Sigmoid colon (tissue), 7 donors: ENCODE results near the gene BIRC5. TPM values are rescaled to one million over a fixed set of nuclear protein-coding genes. Genes with fewer than 3 reads are reported as not detected.

Experiments
- DNase-seq: peaks from one replicate; pipeline ENCODE4 v3.0.0-alpha.2; 2019
- H3K27ac ChIP-seq, 4 donors: fragments of 200-600 bp; sonication (generic); one replicate each; pipeline ENCODE4 v1.5.1; 2016 to 2019; ENCODE audit warnings: mild to moderate bottlenecking in 1 of 4
- H3K27me3 ChIP-seq, 3 donors: fragments of 200-600 bp; sonication (generic); one replicate each; pipeline ENCODE4 v1.5.1; 2019; ENCODE audit warnings: mild to moderate bottlenecking in 1 of 3
- H3K36me3 ChIP-seq, 4 donors: fragments of 200-600 bp; sonication (generic); one replicate each; pipeline ENCODE4 v1.5.1; 2016 to 2019
- H3K4me1 ChIP-seq, 4 donors: fragments of 200-600 bp; sonication (generic); one replicate each; pipeline ENCODE4 v1.5.1; 2017 to 2019
- H3K4me3 ChIP-seq, 4 donors: fragments of 200-600 bp; sonication (generic); one replicate each; pipeline ENCODE4 v1.5.1; 2017 to 2019; ENCODE audit warnings: mild to moderate bottlenecking in 2 of 4, moderate library complexity in 1 of 4
- H3K9me3 ChIP-seq, 4 donors: fragments of 200-600 bp in 3 of 4; sonication (generic) in 3 of 4; one replicate each; pipeline versions ENCODE4 v1.5.1 to v1.6.1; 2013 to 2019
- CTCF ChIP-seq, 4 experiments: fragments of 450-650 bp in 3 of 4; fragments of 200-600 bp in 1 of 4; IDR thresholded peaks; one replicate each; pipeline ENCODE4 v1.5.1; 2016 to 2019; ENCODE audit warnings: antibody characterized with exemption in 4 of 4, mild to moderate bottlenecking in 3 of 4, moderate library complexity in 2 of 4
- EP300 ChIP-seq, 4 donors: sonication (generic); formaldehyde crosslinking; IDR thresholded peaks; one replicate each; pipeline ENCODE4 v1.6.1; 2017; ENCODE audit warnings: antibody characterized with exemption in 4 of 4
- POLR2A ChIP-seq, 2 donors: fragments of 450-650 bp; IDR thresholded peaks; one replicate each; pipeline ENCODE4 v1.6.1; 2016; ENCODE audit warnings: antibody characterized with exemption in 2 of 2, mild to moderate bottlenecking in 2 of 2, moderate library complexity in 2 of 2
- POLR2AphosphoS5 ChIP-seq, 4 donors: sonication (generic); formaldehyde crosslinking; IDR thresholded peaks; one replicate each; pipeline ENCODE4 v1.6.1; 2017; ENCODE audit warnings: antibody characterized with exemption in 4 of 4
- WGBS, 2 donors: extraction: QIAGEN DNeasy Blood & Tissue Kit; methylation state at CpG; one replicate each; pipeline ENCODE4 v1.1.7; 2013; 5-methylcytosine and 5-hydroxymethylcytosine counted together
- intact Hi-C: fragments of 100-400 bp; cut with DNase I; formaldehyde crosslinking; loops from one replicate; pipeline ENCODE4 v1.15.1; 2023
- polyA plus RNA-seq, 3 donors: library from polyadenylated mRNA; stranded (reverse); fragments of 200-250 nt; gene quantifications; one replicate each; pipeline ENCODE4 v1.2.3, GENCODE V29; 2013
- total RNA-seq, 4 donors: library from RNA; depleted of rRNA; stranded (reverse); fragments of >200 nt; gene quantifications; one replicate each; pipeline ENCODE4 v1.1.0, GENCODE V29; 2016
- donor health status: healthy with polysubstance abuse.
- donor health status: Bipolar disorder and iron deficiency.
- donor health status: healthy.

Gene BIRC5
- total and polyA plus RNA-seq, 7 donors, result 0.16 to 33.5 (median 3.1) TPM

GRCh38 chr17:78257810-78258322, 43.8 kb downstream of the BIRC5 start:
- Histone ChIP-seq H3K4me3 (no peak overlapping the region), H3K9me3 (no peaks in the 10 kb centered on the region), H3K27ac (peak overlapping the region in 3 of 4 donors; percentile 14 to 64 (median 37)), H3K4me1 (peaks cover 0 to 14% (median 6%) of the 10 kb centered on the region in 4 donors), H3K36me3 (no peaks in the 10 kb centered on the region), H3K27me3 (peaks cover 0 to 17% (median 5%) of the 10 kb centered on the region in 3 donors)
- TF ChIP-seq POLR2AphosphoS5 (IDR thresholded peaks at IDR 0.05), result no peak
- intact Hi-C loops, result no loop called here
- 44 to 57% methylated on average over 16 of the region's 16 CpGs for WGBS, 2 donors
- no peak for DNase-seq

GRCh38 chr17:78258323-78259191, 44.5 kb downstream of the BIRC5 start:
- Histone ChIP-seq H3K4me1 (peaks cover 0 to 9% (median 5%) of the 10 kb centered on the region in 4 donors), H3K4me3 (no peak overlapping the region), H3K27me3 (peaks cover 0 to 17% (median 5%) of the 10 kb centered on the region in 3 donors), H3K36me3 (no peaks in the 10 kb centered on the region), H3K9me3 (no peaks in the 10 kb centered on the region), H3K27ac (peak overlapping the region in 3 of 4 donors; percentile 14 to 64 (median 37))
- intact Hi-C loops, result no loop called here
- DNase-seq, result no peak
- peak in 1 of 4 donors; percentile 66 for TF ChIP-seq EP300 (IDR thresholded peaks at IDR 0.05)
- TF ChIP-seq POLR2AphosphoS5 (IDR thresholded peaks at IDR 0.05), result peak in 2 of 4 donors; percentile 35 to 38
- no peak for TF ChIP-seq POLR2A (IDR thresholded peaks at IDR 0.05)
- TF ChIP-seq CTCF (IDR thresholded peaks at IDR 0.05), result no peak
- 35 to 58% methylated on average over 23 of the region's 23 CpGs for WGBS, 2 donors

- intact Hi-C loops, result no loop called here
- H3K9me3 ChIP-seq, result no peaks in the 10 kb centered on the region
- H3K27ac ChIP-seq, result peak overlapping the region in 2 of 4 donors; percentile 18 to 64
- H3K4me3 ChIP-seq, result no peak overlapping the region
- 69 to 83% methylated on average over 10 of the region's 10 CpGs for WGBS, 2 donors
- TF ChIP-seq POLR2AphosphoS5 (IDR thresholded peaks at IDR 0.05) (no peak), EP300 (IDR thresholded peaks at IDR 0.05) (no peak), POLR2A (IDR thresholded peaks at IDR 0.05) (no peak), CTCF (IDR thresholded peaks at IDR 0.05) (no peak)
- DNase-seq, result no peak
- H3K36me3 ChIP-seq, result no peaks in the 10 kb centered on the region
- peaks cover 0 to 5% (median 0%) of the 10 kb centered on the region in 4 donors for H3K4me1 ChIP-seq
- H3K27me3 ChIP-seq, result peaks cover 0 to 17% (median 5%) of the 10 kb centered on the region in 3 donors
Observed at GRCh38 chr17:78259192-78259554, 45.1 kb downstream of the BIRC5 start.

- no peak overlapping the region for H3K4me3 ChIP-seq
- peak in 1 of 4 donors; percentile 53 for TF ChIP-seq EP300 (IDR thresholded peaks at IDR 0.05)
- peak in 1 of 4 donors; percentile 33 for TF ChIP-seq POLR2AphosphoS5 (IDR thresholded peaks at IDR 0.05)
- TF ChIP-seq POLR2A (IDR thresholded peaks at IDR 0.05), result no peak
- TF ChIP-seq CTCF (IDR thresholded peaks at IDR 0.05), result no peak
- peaks cover 0 to 1% (median 0%) of the 10 kb centered on the region in 4 donors for H3K4me1 ChIP-seq
- peaks cover 0 to 10% (median 3%) of the 10 kb centered on the region in 3 donors for H3K27me3 ChIP-seq
- H3K36me3 ChIP-seq, result no peaks in the 10 kb centered on the region
- H3K9me3 ChIP-seq, result no peaks in the 10 kb centered on the region
- H3K27ac ChIP-seq, result peak overlapping the region in 3 of 4 donors; percentile 34 to 49 (median 34)
- intact Hi-C loops, result no loop called here
- WGBS, 2 donors, result 32 to 63% methylated on average over 23 of the region's 23 CpGs
- no peak for DNase-seq
Observed at GRCh38 chr17:78263063-78263735, 49.1 kb downstream of the BIRC5 start.
